H9 (cell line): Measurements from ENCODE around the gene ST6GALNAC3. TPM values are rescaled to one million over a fixed set of nuclear protein-coding genes. Genes with fewer than 3 reads are reported as not detected.

Experiments
- DNase-seq: peaks from one replicate; pipeline ENCODE4 v3.0.0-alpha.2; 2017
- H2AFZ ChIP-seq: one replicate; pipeline ENCODE4 v1.6.1; 2013; ENCODE audit warnings: mild to moderate bottlenecking, low read length, control low read depth, moderate library complexity
- H2AK5ac ChIP-seq: 2 replicates; pipeline ENCODE4 v1.6.1; 2013; ENCODE audit warnings: low read length, control low read depth, mixed read lengths; ENCODE audit not compliant: insufficient read length
- H2BK120ac ChIP-seq: one replicate; pipeline ENCODE4 v1.6.1; 2013; ENCODE audit warnings: low read depth, mild to moderate bottlenecking, low read length, control low read depth, inconsistent platforms; ENCODE audit not compliant: poor library complexity, severe bottlenecking
- H2BK12ac ChIP-seq: 2 replicates; pipeline ENCODE4 v1.6.1; 2013; ENCODE audit warnings: low read length, control low read depth, mixed read lengths, low read depth; ENCODE audit not compliant: insufficient read length
- H2BK15ac ChIP-seq: 2 replicates; pipeline ENCODE4 v1.6.1; 2013; ENCODE audit warnings: low read depth, low read length, control low read depth
- H2BK20ac ChIP-seq: one replicate; pipeline ENCODE4 v1.6.1; 2013; ENCODE audit warnings: low read depth, mild to moderate bottlenecking, low read length, control low read depth, inconsistent platforms; ENCODE audit not compliant: poor library complexity, severe bottlenecking
- H2BK5ac ChIP-seq: 2 replicates; pipeline ENCODE4 v1.6.1; 2013; ENCODE audit warnings: low read length, control low read depth, mixed read lengths; ENCODE audit not compliant: insufficient read length
- H3K14ac ChIP-seq: 2 replicates; pipeline ENCODE4 v1.6.1; 2013; ENCODE audit warnings: low read length, control low read depth; ENCODE audit not compliant: insufficient read depth
- H3K18ac ChIP-seq: 2 replicates; pipeline ENCODE4 v1.6.1; 2013; ENCODE audit warnings: low read depth, mild to moderate bottlenecking, mixed read lengths, low read length, control low read depth; ENCODE audit not compliant: insufficient read length
- H3K23ac ChIP-seq: 2 replicates; pipeline ENCODE4 v1.6.1; 2013; ENCODE audit warnings: low read length, control low read depth, mixed read lengths, low read depth; ENCODE audit not compliant: insufficient read length
- H3K23me2 ChIP-seq: 2 replicates; pipeline ENCODE4 v1.6.1; 2013; ENCODE audit warnings: low read depth, mild to moderate bottlenecking, mixed read lengths, low read length, control low read depth; ENCODE audit not compliant: insufficient read length, poor library complexity, severe bottlenecking
- H3K27ac ChIP-seq: 2 replicates; pipeline ENCODE4 v1.5.1; 2013; ENCODE audit warnings: low read length, control low read depth, mixed read lengths, low read depth; ENCODE audit not compliant: insufficient read length
- H3K27me3 ChIP-seq: 2 replicates; pipeline ENCODE4 v1.6.1; 2013; ENCODE audit warnings: low read length, control low read depth, inconsistent platforms; ENCODE audit not compliant: insufficient read depth
- H3K4ac ChIP-seq: 2 replicates; pipeline ENCODE4 v1.6.1; 2013; ENCODE audit warnings: low read depth, mild to moderate bottlenecking, control low read depth, inconsistent platforms, low read length, moderate library complexity
- H3K4me1 ChIP-seq: 2 replicates; pipeline ENCODE4 v1.6.1; 2013; ENCODE audit warnings: low read length, control low read depth, inconsistent platforms; ENCODE audit not compliant: insufficient read depth
- H3K4me2 ChIP-seq: 2 replicates; pipeline ENCODE4 v1.6.1; 2013; ENCODE audit warnings: low read length, control low read depth, mixed read lengths; ENCODE audit not compliant: insufficient read length, insufficient read depth
- H3K56ac ChIP-seq: 2 replicates; pipeline ENCODE4 v1.6.1; 2013; ENCODE audit warnings: low read depth, mild to moderate bottlenecking, mixed read lengths, low read length, control low read depth; ENCODE audit not compliant: insufficient read length
- H3K79me1 ChIP-seq: 2 replicates; pipeline ENCODE4 v1.6.1; 2013; ENCODE audit warnings: low read depth, mild to moderate bottlenecking, moderate library complexity, low read length, control low read depth, inconsistent platforms; ENCODE audit not compliant: insufficient read depth, poor library complexity, severe bottlenecking
- H3K79me2 ChIP-seq: 2 replicates; pipeline ENCODE4 v1.6.1; 2013; ENCODE audit warnings: low read length, control low read depth, inconsistent platforms; ENCODE audit not compliant: insufficient read depth
- H3K9ac ChIP-seq: 2 replicates; pipeline ENCODE4 v1.6.1; 2013; ENCODE audit warnings: low read length, control low read depth, mixed read lengths; ENCODE audit not compliant: insufficient read length; ENCODE audit errors: extremely low read depth
- H3K9me3 ChIP-seq: one replicate; pipeline ENCODE4 v1.6.1; 2013; ENCODE audit warnings: low read depth, low read length, inconsistent platforms; ENCODE audit not compliant: control insufficient read depth
- H3T11ph ChIP-seq: one replicate; pipeline ENCODE4 v1.6.1; 2013; ENCODE audit warnings: mild to moderate bottlenecking, low read length, control low read depth, inconsistent platforms
- H4K20me1 ChIP-seq: one replicate; pipeline ENCODE4 v1.6.1; 2013; ENCODE audit not compliant: control insufficient read depth, insufficient read length, insufficient read depth
- H4K5ac ChIP-seq: 2 replicates; pipeline ENCODE4 v1.6.1; 2013; ENCODE audit warnings: low read depth, mild to moderate bottlenecking, mixed read lengths, low read length, control low read depth; ENCODE audit not compliant: insufficient read length
- H4K8ac ChIP-seq: replicated peaks from 2 replicates; pipeline ENCODE4 v1.6.1; 2013; ENCODE audit warnings: low read length, control low read depth, mixed read lengths, low read depth; ENCODE audit not compliant: insufficient read length
- H4K91ac ChIP-seq: 2 replicates; pipeline ENCODE4 v1.6.1; 2013; ENCODE audit warnings: low read depth, mild to moderate bottlenecking, moderate library complexity, mixed read lengths, low read length, control low read depth; ENCODE audit not compliant: insufficient read length
- H3K27ac Mint-ChIP-seq, 3 experiments: 2 replicates in 2 of 3; 3 replicates in 1 of 3; pipeline ENCODE4 v1.8.0; 2020 to 2021; ENCODE audit warnings: mixed read lengths in 3 of 3, mild to moderate bottlenecking in 1 of 3, moderate library complexity in 1 of 3
- H3K27me3 Mint-ChIP-seq: 2 replicates; pipeline ENCODE4 v1.8.0; 2021; ENCODE audit warnings: low read depth, mild to moderate bottlenecking, moderate library complexity, mixed read lengths
- H3K36me3 Mint-ChIP-seq, 3 experiments: 2 replicates in 2 of 3; 3 replicates in 1 of 3; pipeline ENCODE4 v1.8.0; 2020 to 2021; ENCODE audit warnings: low read depth in 3 of 3, mixed read lengths in 3 of 3; ENCODE audit not compliant: insufficient read depth in 1 of 3
- H3K4me1 Mint-ChIP-seq, 2 experiments: 2 replicates each; pipeline ENCODE4 v1.8.0; 2020; ENCODE audit warnings: mixed read lengths in 2 of 2
- H3K4me3 Mint-ChIP-seq, 2 experiments: 2 replicates in 1 of 2; 3 replicates in 1 of 2; pipeline ENCODE4 v1.8.0; 2020 to 2021; ENCODE audit warnings: mild to moderate bottlenecking in 2 of 2, mixed read lengths in 2 of 2, moderate library complexity in 1 of 2
- H3K9me3 Mint-ChIP-seq, 2 experiments: 2 replicates in 1 of 2; 3 replicates in 1 of 2; pipeline ENCODE4 v1.8.0; 2020; ENCODE audit warnings: mild to moderate bottlenecking in 2 of 2, mixed read lengths in 2 of 2, moderate library complexity in 1 of 2
- CTCF ChIP-seq: fragments of 200-600 bp; sonication (generic); conservative IDR thresholded peaks from 3 replicates; pipeline ENCODE4 v1.8.0; 2021; ENCODE audit warnings: antibody characterized with exemption, mild to moderate bottlenecking
- WGBS: extraction: QIAGEN DNeasy Blood & Tissue Kit; methylation state at CpG from one replicate; pipeline ENCODE4 v1.1.7; 2013; ENCODE audit warnings: missing lambda C conversion rate, low lambda C conversion rate, mixed read lengths; ENCODE audit not compliant: insufficient read length; ENCODE audit errors: extremely low coverage; 5-methylcytosine and 5-hydroxymethylcytosine counted together
- total RNA-seq: library from RNA; stranded (reverse); gene quantifications from 2 replicates; pipeline ENCODE4 v1.2.1, GENCODE V29; 2021

The ST6GALNAC3 gene
- total RNA-seq, 1 experiment from 2014 or later, result 11.2 TPM

- Histone ChIP-seq H2BK120ac (no peak overlapping the region), H3K9me3 (no peaks in the 10 kb centered on the region), H3K9ac (no peak overlapping the region), H3K27me3 (no peaks in the 10 kb centered on the region), H2BK12ac (no peak overlapping the region), H4K8ac (no peak overlapping the region), H3T11ph (no peak overlapping the region), H3K4ac (no peak overlapping the region), H4K91ac (no peak overlapping the region), H3K27ac (no peak overlapping the region), H3K4me1 (no peaks in the 10 kb centered on the region), H2BK5ac (no peak overlapping the region), H2BK15ac (no peak overlapping the region), H3K79me2 (peaks cover 3% of the 10 kb centered on the region; the same call in 1 of the 2 replicates), H3K23ac (no peak overlapping the region), H3K23me2 (no peaks in the 10 kb centered on the region), H4K5ac (no peak overlapping the region), H2AK5ac (no peak overlapping the region), H2AFZ (no peak overlapping the region), H3K18ac (no peak overlapping the region), H4K20me1 (no peaks in the 10 kb centered on the region), H3K4me2 (no peak overlapping the region), H3K56ac (no peak overlapping the region), H2BK20ac (no peak overlapping the region), H3K14ac (no peak overlapping the region), H3K79me1 (no peaks in the 10 kb centered on the region)
- no peaks in the 10 kb centered on the region for H3K27me3 Mint-ChIP-seq
- H3K4me1 Mint-ChIP-seq, result peaks cover 24 to 35% of the 10 kb centered on the region in 2 experiments
- no CpG with 5 or more reads among the region's 4 CpGs for WGBS
- TF ChIP-seq CTCF, result no peak
- no peak overlapping the region for H3K4me3 Mint-ChIP-seq
- no peak overlapping the region for H3K27ac Mint-ChIP-seq
- no peaks in the 10 kb centered on the region for H3K36me3 Mint-ChIP-seq
- H3K9me3 Mint-ChIP-seq, result no peaks in the 10 kb centered on the region
- no peak for DNase-seq
These were observed 9.6 kb downstream of the ST6GALNAC3 start for GRCh38 chr1:76084029-76084627.
